ENCODE measurements around the gene PRR19. TPM values are rescaled to one million over a fixed set of nuclear protein-coding genes. Genes with fewer than 3 reads are reported as not detected.

PRR19 gene
- total and polyA plus RNA-seq, 4 donors: 0.27 to 0.43 (median 0.42) TPM; not detected in 1

DNA sequence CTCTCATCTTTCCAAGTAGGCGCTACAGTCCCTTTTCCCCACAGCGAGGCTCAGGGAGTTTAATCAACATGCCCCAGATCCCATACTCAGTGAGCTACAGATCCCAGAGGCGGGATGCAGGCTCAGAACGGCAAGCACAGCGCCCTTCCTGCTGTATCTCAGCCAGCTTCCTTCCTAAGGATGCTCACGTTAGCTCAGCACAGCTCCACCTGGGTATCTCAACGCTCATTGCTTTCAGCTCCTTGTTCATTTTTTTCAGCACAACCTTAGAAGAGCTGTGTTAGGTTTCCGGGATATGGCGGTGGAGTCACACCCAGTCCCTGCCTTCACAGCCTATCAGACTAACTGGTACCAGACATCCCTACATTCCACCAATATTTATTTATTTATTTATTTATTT, 20.4 kb downstream of the PRR19 start:
- Histone ChIP-seq H3K27ac (ENCODE audit: low read depth in 1 of 2, low read length in 2 of 2) (no peak overlapping the region), H3K27me3 (ENCODE audit: control insufficient read depth in 4 of 4, insufficient read depth in 4 of 4, low read length in 3 of 4) (no peaks in the 10 kb centered on the region), H3K4me3 (ENCODE audit: low read depth in 1 of 3, low read length in 3 of 3) (no peak overlapping the region), H3K36me3 (ENCODE audit: control insufficient read depth in 4 of 4, insufficient read depth in 3 of 4, low read depth in 1 of 4, low read length in 3 of 4) (no peaks in the 10 kb centered on the region), H3K9ac (ENCODE audit: low read depth in 1 of 2, low read length in 2 of 2) (no peak overlapping the region), H3K9me3 (ENCODE audit: control insufficient read depth in 4 of 4, low read length in 3 of 4) (no peaks in the 10 kb centered on the region), H3K4me1 (ENCODE audit: control insufficient read depth in 4 of 4, insufficient read depth in 4 of 4, low read length in 3 of 4) (peaks cover 10 to 23% (median 19%) of the 10 kb centered on the region in 4 donors)
- DNase-seq (ENCODE audit: low spot score): no peak
- TF ChIP-seq, protein P1, sequence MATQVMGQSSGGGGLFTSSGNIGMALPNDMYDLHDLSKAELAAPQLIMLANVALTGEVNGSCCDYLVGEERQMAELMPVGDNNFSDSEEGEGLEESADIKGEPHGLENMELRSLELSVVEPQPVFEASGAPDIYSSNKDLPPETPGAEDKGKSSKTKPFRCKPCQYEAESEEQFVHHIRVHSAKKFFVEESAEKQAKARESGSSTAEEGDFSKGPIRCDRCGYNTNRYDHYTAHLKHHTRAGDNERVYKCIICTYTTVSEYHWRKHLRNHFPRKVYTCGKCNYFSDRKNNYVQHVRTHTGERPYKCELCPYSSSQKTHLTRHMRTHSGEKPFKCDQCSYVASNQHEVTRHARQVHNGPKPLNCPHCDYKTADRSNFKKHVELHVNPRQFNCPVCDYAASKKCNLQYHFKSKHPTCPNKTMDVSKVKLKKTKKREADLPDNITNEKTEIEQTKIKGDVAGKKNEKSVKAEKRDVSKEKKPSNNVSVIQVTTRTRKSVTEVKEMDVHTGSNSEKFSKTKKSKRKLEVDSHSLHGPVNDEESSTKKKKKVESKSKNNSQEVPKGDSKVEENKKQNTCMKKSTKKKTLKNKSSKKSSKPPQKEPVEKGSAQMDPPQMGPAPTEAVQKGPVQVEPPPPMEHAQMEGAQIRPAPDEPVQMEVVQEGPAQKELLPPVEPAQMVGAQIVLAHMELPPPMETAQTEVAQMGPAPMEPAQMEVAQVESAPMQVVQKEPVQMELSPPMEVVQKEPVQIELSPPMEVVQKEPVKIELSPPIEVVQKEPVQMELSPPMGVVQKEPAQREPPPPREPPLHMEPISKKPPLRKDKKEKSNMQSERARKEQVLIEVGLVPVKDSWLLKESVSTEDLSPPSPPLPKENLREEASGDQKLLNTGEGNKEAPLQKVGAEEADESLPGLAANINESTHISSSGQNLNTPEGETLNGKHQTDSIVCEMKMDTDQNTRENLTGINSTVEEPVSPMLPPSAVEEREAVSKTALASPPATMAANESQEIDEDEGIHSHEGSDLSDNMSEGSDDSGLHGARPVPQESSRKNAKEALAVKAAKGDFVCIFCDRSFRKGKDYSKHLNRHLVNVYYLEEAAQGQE (IDR thresholded peaks at IDR 0.05): no peak
- WGBS: 74% methylated on average over 9 of the region's 9 CpGs

DNA sequence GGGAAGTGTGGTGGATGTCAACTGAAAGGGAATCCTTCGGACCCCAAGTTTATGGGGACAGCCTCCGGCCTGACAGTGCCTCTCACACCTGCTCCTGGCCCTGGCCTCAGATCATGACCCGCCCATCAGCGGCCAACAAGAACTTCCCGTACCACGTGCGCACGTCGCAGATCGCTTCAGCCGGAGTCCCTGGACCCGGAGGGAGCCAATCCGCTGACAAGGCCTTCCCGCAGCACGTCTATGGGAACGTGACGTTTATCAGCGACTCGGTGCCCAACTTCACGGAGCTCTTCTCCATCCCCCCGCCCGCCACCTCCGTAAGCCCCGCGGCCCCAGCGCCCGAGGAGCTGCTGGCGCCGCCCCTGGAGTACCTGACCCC, 21.5 kb downstream of the PRR19 start:
- Histone ChIP-seq H3K9me3 (ENCODE audit: control insufficient read depth in 4 of 4, low read length in 3 of 4) (no peaks in the 10 kb centered on the region), H3K36me3 (ENCODE audit: control insufficient read depth in 4 of 4, insufficient read depth in 3 of 4, low read depth in 1 of 4, low read length in 3 of 4) (no peaks in the 10 kb centered on the region), H3K27ac (ENCODE audit: low read depth in 1 of 2, low read length in 2 of 2) (no peak overlapping the region), H3K4me1 (ENCODE audit: control insufficient read depth in 4 of 4, insufficient read depth in 4 of 4, low read length in 3 of 4) (peaks cover 10 to 30% (median 20%) of the 10 kb centered on the region in 4 donors), H3K27me3 (ENCODE audit: control insufficient read depth in 4 of 4, insufficient read depth in 4 of 4, low read length in 3 of 4) (no peaks in the 10 kb centered on the region), H3K9ac (ENCODE audit: low read depth in 1 of 2, low read length in 2 of 2) (no peak overlapping the region), H3K4me3 (ENCODE audit: low read depth in 1 of 3, low read length in 3 of 3) (no peak overlapping the region)
- no peak for TF ChIP-seq RXRA (IDR thresholded peaks at IDR 0.05)
- TF ChIP-seq FOXA2 (IDR thresholded peaks at IDR 0.05): no peak
- no peak for TF ChIP-seq HNF4G (IDR thresholded peaks at IDR 0.05)
- TF ChIP-seq, protein P2, sequence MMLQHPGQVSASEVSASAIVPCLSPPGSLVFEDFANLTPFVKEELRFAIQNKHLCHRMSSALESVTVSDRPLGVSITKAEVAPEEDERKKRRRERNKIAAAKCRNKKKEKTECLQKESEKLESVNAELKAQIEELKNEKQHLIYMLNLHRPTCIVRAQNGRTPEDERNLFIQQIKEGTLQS (IDR thresholded peaks at IDR 0.05): no peak
- TF ChIP-seq, protein P1 (IDR thresholded peaks at IDR 0.05): no peak
- DNase-seq (ENCODE audit: low spot score): no peak
- 27% methylated on average over 29 of the region's 29 CpGs for WGBS

DNA sequence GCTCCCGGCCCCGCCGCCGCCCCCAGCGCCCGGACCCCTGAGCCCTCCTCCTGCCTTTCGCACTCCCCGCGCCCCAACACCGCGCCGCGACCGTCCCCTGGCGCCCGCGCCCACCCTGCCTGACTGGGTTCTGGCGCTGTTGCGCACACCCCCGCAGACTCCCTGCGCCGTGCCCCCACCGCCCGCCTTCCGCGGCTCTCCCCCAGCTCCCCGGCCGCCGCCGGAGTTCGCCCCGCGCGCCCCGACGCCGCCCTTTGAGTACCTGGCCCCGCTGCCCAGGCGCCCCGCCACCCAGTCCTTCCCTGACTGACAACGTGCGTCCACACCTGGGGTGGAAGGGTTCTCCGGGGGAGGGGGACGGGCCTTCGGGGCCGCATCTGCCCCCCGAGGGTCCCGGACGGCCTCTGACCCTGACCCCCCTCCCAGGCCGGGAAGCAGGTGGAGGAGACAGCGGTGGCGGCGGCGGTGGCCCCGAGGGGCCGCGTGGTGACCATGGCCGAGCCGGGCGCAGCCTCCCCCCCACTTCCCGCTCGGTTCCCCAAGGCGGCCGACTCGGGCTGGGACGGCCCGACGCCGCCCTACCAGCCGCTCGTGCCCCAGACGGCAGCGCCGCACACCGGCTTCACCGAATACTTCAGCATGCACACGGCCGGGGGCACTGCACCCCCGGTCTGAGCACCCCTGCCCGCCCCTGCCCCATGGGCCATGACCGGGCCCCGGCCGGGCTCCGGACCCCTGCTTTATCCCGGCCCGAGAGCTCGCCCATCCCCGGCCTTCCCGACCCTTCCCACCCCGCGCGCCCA, 22.1 kb downstream of the PRR19 start:
- no peaks in the 10 kb centered on the region for H3K27me3 ChIP-seq (ENCODE audit: control insufficient read depth in 4 of 4, insufficient read depth in 4 of 4, low read length in 3 of 4)
- H3K9ac ChIP-seq (ENCODE audit: low read depth in 1 of 2, low read length in 2 of 2): no peak overlapping the region
- H3K4me3 ChIP-seq (ENCODE audit: low read depth in 1 of 3, low read length in 3 of 3): peak overlapping the region in 1 of 3 donors; percentile 32
- no peaks in the 10 kb centered on the region for H3K9me3 ChIP-seq (ENCODE audit: control insufficient read depth in 4 of 4, low read length in 3 of 4)
- peaks cover 10 to 30% (median 20%) of the 10 kb centered on the region in 4 donors for H3K4me1 ChIP-seq (ENCODE audit: control insufficient read depth in 4 of 4, insufficient read depth in 4 of 4, low read length in 3 of 4)
- DNase-seq (ENCODE audit: low spot score): no peak
- H3K36me3 ChIP-seq (ENCODE audit: control insufficient read depth in 4 of 4, insufficient read depth in 3 of 4, low read depth in 1 of 4, low read length in 3 of 4): no peaks in the 10 kb centered on the region
- H3K27ac ChIP-seq (ENCODE audit: low read depth in 1 of 2, low read length in 2 of 2): no peak overlapping the region
- WGBS: 6% methylated on average over 92 of the region's 92 CpGs
- no peak for TF ChIP-seq FOXA1 (IDR thresholded peaks at IDR 0.05)
- no peak for TF ChIP-seq HNF4A (conservative IDR thresholded peaks at IDR 0.05)
- no peak for TF ChIP-seq HNF4G (IDR thresholded peaks at IDR 0.05)
- TF ChIP-seq, protein P2 (IDR thresholded peaks at IDR 0.05): no peak
- TF ChIP-seq JUND (IDR thresholded peaks at IDR 0.05): no peak
- no peak for TF ChIP-seq RXRA (IDR thresholded peaks at IDR 0.05)
- no peak for TF ChIP-seq NR2F2 (IDR thresholded peaks at IDR 0.05)
- no peak for TF ChIP-seq YY1 (IDR thresholded peaks at IDR 0.05)
- no peak for TF ChIP-seq FOXA2 (IDR thresholded peaks at IDR 0.05)
- no peak for TF ChIP-seq EGR1 (IDR thresholded peaks at IDR 0.05; ENCODE audit: low read depth in 2 of 2)
- TF ChIP-seq, protein P3, sequence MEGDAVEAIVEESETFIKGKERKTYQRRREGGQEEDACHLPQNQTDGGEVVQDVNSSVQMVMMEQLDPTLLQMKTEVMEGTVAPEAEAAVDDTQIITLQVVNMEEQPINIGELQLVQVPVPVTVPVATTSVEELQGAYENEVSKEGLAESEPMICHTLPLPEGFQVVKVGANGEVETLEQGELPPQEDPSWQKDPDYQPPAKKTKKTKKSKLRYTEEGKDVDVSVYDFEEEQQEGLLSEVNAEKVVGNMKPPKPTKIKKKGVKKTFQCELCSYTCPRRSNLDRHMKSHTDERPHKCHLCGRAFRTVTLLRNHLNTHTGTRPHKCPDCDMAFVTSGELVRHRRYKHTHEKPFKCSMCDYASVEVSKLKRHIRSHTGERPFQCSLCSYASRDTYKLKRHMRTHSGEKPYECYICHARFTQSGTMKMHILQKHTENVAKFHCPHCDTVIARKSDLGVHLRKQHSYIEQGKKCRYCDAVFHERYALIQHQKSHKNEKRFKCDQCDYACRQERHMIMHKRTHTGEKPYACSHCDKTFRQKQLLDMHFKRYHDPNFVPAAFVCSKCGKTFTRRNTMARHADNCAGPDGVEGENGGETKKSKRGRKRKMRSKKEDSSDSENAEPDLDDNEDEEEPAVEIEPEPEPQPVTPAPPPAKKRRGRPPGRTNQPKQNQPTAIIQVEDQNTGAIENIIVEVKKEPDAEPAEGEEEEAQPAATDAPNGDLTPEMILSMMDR (IDR thresholded peaks at IDR 0.05; ENCODE audit: low read depth, low read length, missing input control): no peak
- TF ChIP-seq, protein P4, sequence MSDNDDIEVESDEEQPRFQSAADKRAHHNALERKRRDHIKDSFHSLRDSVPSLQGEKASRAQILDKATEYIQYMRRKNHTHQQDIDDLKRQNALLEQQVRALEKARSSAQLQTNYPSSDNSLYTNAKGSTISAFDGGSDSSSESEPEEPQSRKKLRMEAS (IDR thresholded peaks at IDR 0.05): no peak
